CD14-positive monocyte (primary cell): ENCODE measurements around the gene CD38. TPM values are rescaled to one million over a fixed set of nuclear protein-coding genes. Genes with fewer than 3 reads are reported as not detected.

Experiments used
- DNase-seq, 3 donors: peaks; one replicate each; pipeline ENCODE4 v3.0.0-alpha.2; 2011 to 2022
- H2AFZ ChIP-seq: 2 replicates; pipeline ENCODE4 v1.6.0; 2012; ENCODE audit warnings: mild to moderate bottlenecking, low read depth, low read length, inconsistent platforms; ENCODE audit not compliant: insufficient read depth, poor library complexity, severe bottlenecking
- H3K27ac ChIP-seq, 2 donors: 1 replicate in 1 of 2; 2 replicates in 1 of 2; pipeline ENCODE4 v1.5.1; 2012 to 2013; ENCODE audit warnings: low read length in 2 of 2, control low read depth in 1 of 2, inconsistent platforms in 1 of 2, low read depth in 1 of 2, mild to moderate bottlenecking in 1 of 2
- H3K27me3 ChIP-seq, 2 donors: one replicate each; pipeline versions ENCODE4 v1.6.0 to v1.6.1; 2011 to 2013; ENCODE audit warnings: low read length in 2 of 2; ENCODE audit not compliant: control insufficient read depth in 2 of 2, insufficient read depth in 2 of 2
- H3K36me3 ChIP-seq, 2 donors: replicated peaks in 1 of 2; 1 replicate in 1 of 2; 2 replicates in 1 of 2; pipeline versions ENCODE4 v1.5.1 to v1.6.1; 2012 to 2013; ENCODE audit warnings: low read length in 2 of 2, control low read depth in 1 of 2, inconsistent platforms in 1 of 2, mild to moderate bottlenecking in 1 of 2; ENCODE audit not compliant: insufficient read depth in 2 of 2, control insufficient read depth in 1 of 2
- H3K4me1 ChIP-seq, 2 donors: 1 replicate in 1 of 2; 2 replicates in 1 of 2; pipeline versions ENCODE4 v1.5.1 to v1.6.1; 2012 to 2013; ENCODE audit warnings: low read length in 2 of 2, control low read depth in 1 of 2, inconsistent platforms in 1 of 2, mild to moderate bottlenecking in 1 of 2, moderate library complexity in 1 of 2; ENCODE audit not compliant: insufficient read depth in 2 of 2, control insufficient read depth in 1 of 2
- H3K4me2 ChIP-seq: replicated peaks from 2 replicates; pipeline ENCODE3; 2012; ENCODE audit warnings: low read length, moderate library complexity, mild to moderate bottlenecking; ENCODE audit not compliant: poor library complexity, severe bottlenecking; ENCODE audit errors: extremely low read depth
- H3K4me3 ChIP-seq, 3 experiments: fragments of 200-600 bp in 1 of 3; sonication (generic) in 1 of 3; replicated peaks in 1 of 3; 1 replicate in 2 of 3; 2 replicates in 1 of 3; pipeline ENCODE4 v1.5.1; 2011 to 2013; ENCODE audit warnings: low read length in 3 of 3, mild to moderate bottlenecking in 3 of 3, control low read depth in 2 of 3, low read depth in 2 of 3, inconsistent platforms in 1 of 3, moderate library complexity in 1 of 3
- H3K79me2 ChIP-seq: 2 replicates; pipeline ENCODE4 v1.6.0; 2012; ENCODE audit warnings: mild to moderate bottlenecking, control low read depth, inconsistent platforms, low read length, moderate library complexity; ENCODE audit not compliant: insufficient read depth
- H3K9ac ChIP-seq: 2 replicates; pipeline ENCODE4 v1.6.0; 2017; ENCODE audit warnings: low read length, mild to moderate bottlenecking; ENCODE audit not compliant: insufficient read depth, poor library complexity, severe bottlenecking
- H3K9me3 ChIP-seq, 2 donors: replicated peaks in 1 of 2; 1 replicate in 1 of 2; 2 replicates in 1 of 2; pipeline versions ENCODE4 v1.5.1 to v1.6.1; 2012 to 2013; ENCODE audit warnings: low read length in 2 of 2, control low read depth in 1 of 2; ENCODE audit not compliant: control insufficient read depth in 1 of 2, insufficient read depth in 1 of 2
- H4K20me1 ChIP-seq: 2 replicates; pipeline ENCODE4 v1.6.0; 2012; ENCODE audit warnings: mild to moderate bottlenecking, low read length, control low read depth, moderate library complexity; ENCODE audit not compliant: insufficient read depth
- H3K27ac Mint-ChIP-seq, 7 donors: one replicate each; pipeline ENCODE4 v1.8.0; 2020; ENCODE audit warnings: mild to moderate bottlenecking in 7 of 7, mixed read lengths in 7 of 7, moderate library complexity in 6 of 7, inconsistent platforms in 2 of 7
- H3K27me3 Mint-ChIP-seq, 3 donors: one replicate each; pipeline ENCODE4 v1.8.0; 2021 to 2022; ENCODE audit warnings: low read depth in 3 of 3, mild to moderate bottlenecking in 3 of 3, mixed read lengths in 3 of 3, moderate library complexity in 3 of 3, inconsistent platforms in 1 of 3
- H3K36me3 Mint-ChIP-seq, 2 donors: one replicate each; pipeline ENCODE4 v1.8.0; 2020; ENCODE audit warnings: mixed read lengths in 2 of 2, inconsistent platforms in 1 of 2, mild to moderate bottlenecking in 1 of 2
- H3K4me1 Mint-ChIP-seq: one replicate; pipeline ENCODE4 v1.8.0; 2020; ENCODE audit warnings: mild to moderate bottlenecking, mixed read lengths
- H3K4me3 Mint-ChIP-seq, 2 donors: one replicate each; pipeline ENCODE4 v1.8.0; 2020; ENCODE audit warnings: mild to moderate bottlenecking in 2 of 2, mixed read lengths in 2 of 2, moderate library complexity in 1 of 2
- H3K9me3 Mint-ChIP-seq, 7 donors: one replicate each; pipeline ENCODE4 v1.8.0; 2020 to 2022; ENCODE audit warnings: mixed read lengths in 7 of 7, mild to moderate bottlenecking in 6 of 7, moderate library complexity in 6 of 7, inconsistent platforms in 2 of 7
- CTCF ChIP-seq: fragments of 200-600 bp; IDR thresholded peaks from one replicate; pipeline ENCODE4 v1.8.0; 2022; ENCODE audit warnings: antibody characterized with exemption, mild to moderate bottlenecking
- WGBS: methylation state at CpG from one replicate; pipeline ENCODE4 v1.1.5; 2013; ENCODE audit warnings: missing lambda C conversion rate; ENCODE audit not compliant: insufficient coverage; 5-methylcytosine and 5-hydroxymethylcytosine counted together
- intact Hi-C, 2 donors: fragments of 100-400 bp; cut with micrococcal nuclease; formaldehyde crosslinking; loops; one replicate each; pipeline versions ENCODE4 v1.15.0 to v1.15.1; 2023
- polyA plus RNA-seq, 3 donors: library from polyadenylated mRNA; depleted of rRNA in 1 of 3; unstranded in 2 of 3; stranded (reverse) in 1 of 3; fragments of 300-500 nt in 2 of 3; fragments of >200 nt in 1 of 3; fragmentation: Illumina TruSeq in 2 of 3; gene quantifications; 1 replicate in 2 of 3; 2 replicates in 1 of 3; pipeline ENCODE4 v1.2.3, GENCODE V29; 2012 to 2021

The CD38 gene
- polyA plus RNA-seq, 3 donors = 2.3 to 4.4 (median 3.0) TPM

GRCh38 chr4:15851969-15852368, 73.8 kb downstream of the CD38 start:
- no peak overlapping the region for H3K4me3 ChIP-seq
- H3K27ac ChIP-seq = no peak overlapping the region
- Mint-ChIP-seq H3K9me3 (peaks cover 0 to 6% (median 1%) of the 10 kb centered on the region in 7 donors), H3K4me1 (no peaks in the 10 kb centered on the region), H3K4me3 (no peak overlapping the region), H3K27me3 (peaks cover 0 to 10% (median 1%) of the 10 kb centered on the region in 3 donors), H3K27ac (no peak overlapping the region), H3K36me3 (peaks cover 37 to 38% of the 10 kb centered on the region in 2 donors)
- TF ChIP-seq CTCF = no peak
- 92% methylated on average over 4 of the region's 6 CpGs for WGBS
- intact Hi-C loops = no loop called here
- H3K79me2 ChIP-seq = no peaks in the 10 kb centered on the region
- H3K4me2 ChIP-seq = no peak overlapping the region
- no peak overlapping the region for H3K9ac ChIP-seq
- no peak overlapping the region for H2AFZ ChIP-seq
- H3K4me1 ChIP-seq = no peaks in the 10 kb centered on the region
- peaks cover 0 to 25% of the 10 kb centered on the region in 2 donors for H3K36me3 ChIP-seq
- no peaks in the 10 kb centered on the region for H3K9me3 ChIP-seq
- no peaks in the 10 kb centered on the region for H3K27me3 ChIP-seq
- no peaks in the 10 kb centered on the region for H4K20me1 ChIP-seq
- DNase-seq = no peak

GRCh38 chr4:15852524-15852923, 74.4 kb downstream of the CD38 start:
- DNase-seq = no peak
- H3K9me3 ChIP-seq = no peaks in the 10 kb centered on the region
- intact Hi-C loops = no loop called here
- Mint-ChIP-seq H3K27ac (no peak overlapping the region), H3K36me3 (peaks cover 37 to 38% of the 10 kb centered on the region in 2 donors), H3K9me3 (peaks cover 0 to 8% (median 1%) of the 10 kb centered on the region in 7 donors), H3K27me3 (peaks cover 0 to 10% (median 1%) of the 10 kb centered on the region in 3 donors), H3K4me3 (no peak overlapping the region), H3K4me1 (no peaks in the 10 kb centered on the region)
- H3K9ac ChIP-seq = no peak overlapping the region
- no peak for TF ChIP-seq CTCF
- no peak overlapping the region for H2AFZ ChIP-seq
- H3K27me3 ChIP-seq = no peaks in the 10 kb centered on the region
- H3K4me3 ChIP-seq = no peak overlapping the region
- no peak overlapping the region for H3K4me2 ChIP-seq
- H3K79me2 ChIP-seq = no peaks in the 10 kb centered on the region
- H4K20me1 ChIP-seq = no peaks in the 10 kb centered on the region
- H3K4me1 ChIP-seq = no peaks in the 10 kb centered on the region
- 85% methylated on average over 4 of the region's 9 CpGs for WGBS
- H3K36me3 ChIP-seq = peaks cover 0 to 25% of the 10 kb centered on the region in 2 donors
- H3K27ac ChIP-seq = no peak overlapping the region
